Ovary (tissue), 9 donors: Measurements from ENCODE around the gene MOCS1. TPM values are rescaled to one million over a fixed set of nuclear protein-coding genes. Genes with fewer than 3 reads are reported as not detected.

Experiments
- DNase-seq, 5 donors: peaks; one replicate each; pipeline ENCODE4 v3.0.0-alpha.2; 2019 to 2020
- H3K27ac ChIP-seq, 2 donors: fragments of 200-600 bp; one replicate each; pipeline versions ENCODE4 v1.5.1 to v1.8.0; 2019 to 2022
- H3K27me3 ChIP-seq: fragments of 200-600 bp; one replicate; pipeline ENCODE4 v1.8.0; 2022
- H3K36me3 ChIP-seq: fragments of 200-600 bp; sonication (generic); one replicate; pipeline ENCODE4 v1.5.1; 2019
- H3K4me1 ChIP-seq: one replicate; pipeline ENCODE4 v1.8.1; 2013; ENCODE audit warnings: mild to moderate bottlenecking, moderate library complexity; ENCODE audit not compliant: insufficient read depth
- H3K4me3 ChIP-seq: fragments of 200-600 bp; sonication (generic); one replicate; pipeline ENCODE4 v1.5.1; 2017
- H3K9me3 ChIP-seq, 2 donors: fragments of 200-600 bp in 1 of 2; sonication (generic) in 1 of 2; one replicate each; pipeline versions ENCODE4 v1.5.1 to v1.8.1; 2013 to 2019; ENCODE audit warnings: mild to moderate bottlenecking in 1 of 2, moderate library complexity in 1 of 2
- EP300 ChIP-seq: sonication (generic); formaldehyde crosslinking; IDR thresholded peaks from one replicate; pipeline ENCODE4 v1.6.1; 2017; ENCODE audit warnings: antibody characterized with exemption
- POLR2A ChIP-seq: fragments of 450-650 bp; IDR thresholded peaks from one replicate; pipeline ENCODE4 v1.6.1; 2017; ENCODE audit warnings: antibody characterized with exemption, mild to moderate bottlenecking, moderate library complexity
- WGBS, 3 donors: extraction: QIAGEN DNeasy Blood & Tissue Kit in 1 of 3; methylation state at CpG; one replicate each; pipeline versions ENCODE4 v1.1.5 to v1.1.7; 2013 to 2017; 5-methylcytosine and 5-hydroxymethylcytosine counted together
- intact Hi-C, 4 donors: fragments of 100-400 bp; cut with DNase I; formaldehyde crosslinking; loops; one replicate each; pipeline versions ENCODE4 v1.11.0 to v1.15.1; 2022 to 2023
- polyA plus RNA-seq, 2 donors: library from polyadenylated mRNA; stranded (reverse); fragments of 200-250 nt in 1 of 2; fragments of 350-450 nt in 1 of 2; fragmentation: Illumina TruSeq in 1 of 2; extraction: RNeasy Lipid Tissue Mini Kit (QIAGEN cat#74804) in 1 of 2; gene quantifications; one replicate each; pipeline ENCODE4 v1.2.3, GENCODE V29; 2013 to 2014
- total RNA-seq, 7 donors: library from RNA; depleted of rRNA in 2 of 7; stranded (reverse); fragments of >200 nt in 2 of 7; fragmentation: NEBNext Ultra II Directional in 3 of 7; extraction: Animal tissue kit (Norgen Biotek cat#: 25700) in 3 of 7; gene quantifications; one replicate each; pipeline versions ENCODE4 v1.1.0 to v1.2.4, GENCODE V29; 2016 to 2023
- TF ChIP-seq, protein P1 (sequence below), 3 donors: fragments of 450-650 bp in 2 of 3; fragments of 200-600 bp in 1 of 3; IDR thresholded peaks; one replicate each; pipeline versions ENCODE4 v1.5.1 to v1.8.0; 2016 to 2022; ENCODE audit warnings: antibody characterized with exemption in 3 of 3, mild to moderate bottlenecking in 1 of 3
- donor health status: DM: no; HTN: no; CAD: no; lungs with moderate emphysema.
- donor health status: DM: no; HTN: no; CAD: no.
- donor health status: Bipolar disorder and iron deficiency.
- donor health status: DM: yes; HTN: yes; CAD: no.
- donor health status: DM: no; HTN: no; CAD: no.
- donor health status: DM: yes; HTN: yes; CAD: no.

MOCS1 gene
- total and polyA plus RNA-seq, 9 donors = 10.9 to 21.8 (median 16.7) TPM

DNA sequence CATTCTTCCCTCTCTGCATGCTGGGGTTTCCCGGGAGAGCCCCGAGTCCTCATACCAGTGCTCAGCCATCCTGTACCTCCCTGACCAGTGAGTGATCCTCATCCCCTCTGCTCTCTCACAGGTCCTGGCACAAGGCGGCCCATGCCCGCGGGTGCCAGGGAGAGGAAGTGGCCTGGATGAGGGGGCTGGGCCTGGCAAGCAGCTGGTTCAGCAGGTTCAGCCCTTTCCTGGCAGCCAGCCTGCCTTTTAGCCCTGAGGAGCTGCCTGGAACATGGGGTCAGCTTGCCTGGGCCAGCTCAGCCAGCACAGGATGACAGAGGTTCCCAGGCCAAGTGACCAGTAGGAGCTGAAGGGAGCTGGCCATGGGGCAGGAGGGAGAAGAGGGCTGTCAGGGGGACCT lies 10.9 kb downstream of the MOCS1 start:
- WGBS, 3 donors = 78 to 93% (median 84%) methylated on average over 5 of the region's 5 CpGs
- TF ChIP-seq, protein P1, sequence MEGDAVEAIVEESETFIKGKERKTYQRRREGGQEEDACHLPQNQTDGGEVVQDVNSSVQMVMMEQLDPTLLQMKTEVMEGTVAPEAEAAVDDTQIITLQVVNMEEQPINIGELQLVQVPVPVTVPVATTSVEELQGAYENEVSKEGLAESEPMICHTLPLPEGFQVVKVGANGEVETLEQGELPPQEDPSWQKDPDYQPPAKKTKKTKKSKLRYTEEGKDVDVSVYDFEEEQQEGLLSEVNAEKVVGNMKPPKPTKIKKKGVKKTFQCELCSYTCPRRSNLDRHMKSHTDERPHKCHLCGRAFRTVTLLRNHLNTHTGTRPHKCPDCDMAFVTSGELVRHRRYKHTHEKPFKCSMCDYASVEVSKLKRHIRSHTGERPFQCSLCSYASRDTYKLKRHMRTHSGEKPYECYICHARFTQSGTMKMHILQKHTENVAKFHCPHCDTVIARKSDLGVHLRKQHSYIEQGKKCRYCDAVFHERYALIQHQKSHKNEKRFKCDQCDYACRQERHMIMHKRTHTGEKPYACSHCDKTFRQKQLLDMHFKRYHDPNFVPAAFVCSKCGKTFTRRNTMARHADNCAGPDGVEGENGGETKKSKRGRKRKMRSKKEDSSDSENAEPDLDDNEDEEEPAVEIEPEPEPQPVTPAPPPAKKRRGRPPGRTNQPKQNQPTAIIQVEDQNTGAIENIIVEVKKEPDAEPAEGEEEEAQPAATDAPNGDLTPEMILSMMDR (IDR thresholded peaks at IDR 0.05) = no peak
- TF ChIP-seq EP300 = no peak
- no peak for TF ChIP-seq POLR2A
- H3K27ac ChIP-seq = no peak overlapping the region
- no peaks in the 10 kb centered on the region for H3K36me3 ChIP-seq
- intact Hi-C loops = no loop called here
- H3K9me3 ChIP-seq = no peaks in the 10 kb centered on the region
- H3K27me3 ChIP-seq = no peaks in the 10 kb centered on the region
- H3K4me1 ChIP-seq = no peaks in the 10 kb centered on the region
- no peak for DNase-seq
- H3K4me3 ChIP-seq = no peak overlapping the region

DNA sequence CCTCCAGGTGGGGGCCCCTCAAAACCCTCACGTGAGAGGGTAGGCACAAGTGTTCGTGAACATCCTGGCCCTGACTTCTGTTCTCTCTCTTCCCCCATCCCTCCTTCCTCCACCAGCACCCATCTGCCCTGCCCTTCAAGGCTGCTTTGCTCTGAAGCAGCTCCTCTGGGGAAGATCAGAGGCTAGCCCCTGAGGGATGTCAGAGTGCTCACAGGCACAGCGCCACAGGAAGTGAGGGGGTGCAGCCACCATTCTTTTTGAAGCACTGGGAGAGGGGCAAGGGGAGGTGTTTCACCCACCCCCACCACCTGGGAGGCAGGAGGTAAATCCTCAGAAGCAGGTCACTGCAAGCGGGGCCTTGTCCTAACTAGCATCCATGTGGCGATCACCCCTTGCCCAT lies 11.4 kb downstream of the MOCS1 start:
- intact Hi-C loops = no loop called here
- Histone ChIP-seq H3K27me3 (no peaks in the 10 kb centered on the region), H3K36me3 (no peaks in the 10 kb centered on the region), H3K4me3 (no peak overlapping the region), H3K9me3 (no peaks in the 10 kb centered on the region), H3K27ac (no peak overlapping the region), H3K4me1 (no peaks in the 10 kb centered on the region)
- 89 to 95% (median 93%) methylated on average over 5 of the region's 5 CpGs for WGBS, 3 donors
- DNase-seq = no peak
- TF ChIP-seq, protein P1 (IDR thresholded peaks at IDR 0.05) = no peak
- TF ChIP-seq EP300 (no peak), POLR2A (no peak)

DNA sequence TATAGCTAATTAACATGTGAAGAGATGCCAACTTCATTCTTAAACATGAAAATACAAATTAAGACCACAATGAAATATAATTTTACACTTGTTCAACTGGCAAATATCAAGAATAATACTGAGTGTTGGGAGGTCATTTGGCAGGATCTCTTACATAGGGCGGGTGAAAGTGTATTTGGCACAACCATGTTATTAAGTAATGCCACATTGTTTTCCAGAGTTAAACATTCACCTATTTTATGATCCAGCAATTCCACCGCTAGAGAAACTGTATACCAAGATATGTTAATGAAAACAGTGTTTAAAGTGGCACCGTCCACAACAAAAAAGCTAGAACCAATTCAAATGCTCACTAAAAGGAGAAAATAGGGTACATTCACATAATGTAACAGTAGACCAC lies 14.1 kb downstream of the MOCS1 start:
- H3K9me3 ChIP-seq = no peaks in the 10 kb centered on the region
- no peaks in the 10 kb centered on the region for H3K4me1 ChIP-seq
- H3K27me3 ChIP-seq = no peaks in the 10 kb centered on the region
- 90 to 94% (median 93%) methylated on average over 3 of the region's 3 CpGs for WGBS, 3 donors
- DNase-seq = no peak
- H3K4me3 ChIP-seq = no peak overlapping the region
- intact Hi-C loops = no loop called here
- no peaks in the 10 kb centered on the region for H3K36me3 ChIP-seq
- H3K27ac ChIP-seq = no peak overlapping the region
- TF ChIP-seq EP300 = no peak
- TF ChIP-seq, protein P1 (IDR thresholded peaks at IDR 0.05) = no peak
- TF ChIP-seq POLR2A = no peak

DNA sequence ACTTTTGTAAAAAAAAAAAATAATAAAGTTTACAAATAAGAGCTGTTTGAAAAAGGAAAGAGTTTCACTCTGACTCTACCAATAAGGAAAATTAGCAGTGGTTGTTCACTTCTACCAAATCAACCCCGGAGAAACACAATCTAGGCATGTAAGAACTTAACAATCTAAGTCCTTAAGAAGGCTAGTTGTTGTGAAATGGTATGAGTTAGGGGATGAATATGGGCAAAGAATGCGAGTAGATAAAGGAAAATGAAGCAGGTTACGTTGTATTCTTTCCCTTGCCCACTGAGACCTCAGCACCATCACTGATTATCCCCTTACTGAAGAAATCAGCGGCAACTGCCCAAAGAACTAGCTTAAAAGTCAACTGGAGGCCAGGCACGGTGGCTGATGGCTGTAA lies 15.4 kb downstream of the MOCS1 start:
- Histone ChIP-seq H3K4me3 (no peak overlapping the region), H3K27me3 (no peaks in the 10 kb centered on the region), H3K4me1 (no peaks in the 10 kb centered on the region), H3K36me3 (no peaks in the 10 kb centered on the region), H3K9me3 (no peaks in the 10 kb centered on the region), H3K27ac (no peak overlapping the region)
- DNase-seq = no peak
- WGBS, 3 donors = 85 to 90% (median 89%) methylated on average over 5 of the region's 5 CpGs
- intact Hi-C loops = no loop called here
- TF ChIP-seq, protein P1 (IDR thresholded peaks at IDR 0.05) = no peak
- no peak for TF ChIP-seq POLR2A
- no peak for TF ChIP-seq EP300

DNA sequence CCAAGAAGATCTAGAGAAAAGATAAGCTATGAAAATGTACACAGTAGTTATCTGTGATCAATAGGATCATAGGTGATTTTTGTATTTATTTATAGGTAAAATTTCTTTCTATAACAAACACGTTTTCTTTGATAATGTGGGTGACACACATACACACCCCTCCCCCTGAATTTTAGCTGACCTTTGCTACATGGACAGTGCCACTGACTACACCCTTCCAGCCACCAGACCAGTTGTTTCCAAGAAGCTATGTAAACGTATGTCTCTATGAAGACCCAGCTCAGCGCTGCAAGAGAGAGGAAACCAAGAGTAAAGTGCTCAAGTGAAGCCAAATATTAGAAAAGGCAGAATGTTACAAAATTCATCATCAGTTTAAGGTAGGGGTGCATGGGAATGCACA lies 16.3 kb downstream of the MOCS1 start:
- intact Hi-C loops = no loop called here
- DNase-seq = no peak
- Histone ChIP-seq H3K4me3 (no peak overlapping the region), H3K27me3 (no peaks in the 10 kb centered on the region), H3K27ac (no peak overlapping the region), H3K9me3 (no peaks in the 10 kb centered on the region), H3K36me3 (no peaks in the 10 kb centered on the region), H3K4me1 (no peaks in the 10 kb centered on the region)
- no peak for TF ChIP-seq POLR2A
- TF ChIP-seq EP300 = no peak
- TF ChIP-seq, protein P1 (IDR thresholded peaks at IDR 0.05) = no peak
- 84 to 85% (median 85%) methylated on average over 3 of the region's 3 CpGs for WGBS, 3 donors
